ENCODE results near the gene BBOX1.

BBOX1 gene

DNA sequence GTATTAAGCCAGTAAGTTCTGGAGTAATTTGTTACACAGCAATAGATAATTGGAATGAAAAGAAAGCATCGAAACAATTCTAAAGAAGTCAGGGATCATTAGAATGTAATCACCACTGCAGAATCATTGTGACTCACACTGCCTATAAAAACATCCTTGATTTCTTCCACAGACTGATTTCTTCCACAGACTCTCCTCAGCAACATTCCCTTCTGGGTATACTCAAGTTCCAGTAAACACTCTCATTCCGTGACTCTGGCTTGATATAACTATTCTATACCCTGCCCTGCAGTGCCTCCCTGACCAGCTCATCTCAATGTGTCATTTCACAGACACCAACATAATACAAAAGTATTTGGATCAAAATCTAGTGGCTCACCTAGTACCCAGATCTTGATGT lies 120.5 kb downstream of the BBOX1 start:
- DNase-seq (ENCODE audit: low read depth): no peak
- no peak overlapping the region for H3K4me3 ChIP-seq (ENCODE audit: control insufficient read depth, low read depth, low read length)
- TF ChIP-seq, protein P1, sequence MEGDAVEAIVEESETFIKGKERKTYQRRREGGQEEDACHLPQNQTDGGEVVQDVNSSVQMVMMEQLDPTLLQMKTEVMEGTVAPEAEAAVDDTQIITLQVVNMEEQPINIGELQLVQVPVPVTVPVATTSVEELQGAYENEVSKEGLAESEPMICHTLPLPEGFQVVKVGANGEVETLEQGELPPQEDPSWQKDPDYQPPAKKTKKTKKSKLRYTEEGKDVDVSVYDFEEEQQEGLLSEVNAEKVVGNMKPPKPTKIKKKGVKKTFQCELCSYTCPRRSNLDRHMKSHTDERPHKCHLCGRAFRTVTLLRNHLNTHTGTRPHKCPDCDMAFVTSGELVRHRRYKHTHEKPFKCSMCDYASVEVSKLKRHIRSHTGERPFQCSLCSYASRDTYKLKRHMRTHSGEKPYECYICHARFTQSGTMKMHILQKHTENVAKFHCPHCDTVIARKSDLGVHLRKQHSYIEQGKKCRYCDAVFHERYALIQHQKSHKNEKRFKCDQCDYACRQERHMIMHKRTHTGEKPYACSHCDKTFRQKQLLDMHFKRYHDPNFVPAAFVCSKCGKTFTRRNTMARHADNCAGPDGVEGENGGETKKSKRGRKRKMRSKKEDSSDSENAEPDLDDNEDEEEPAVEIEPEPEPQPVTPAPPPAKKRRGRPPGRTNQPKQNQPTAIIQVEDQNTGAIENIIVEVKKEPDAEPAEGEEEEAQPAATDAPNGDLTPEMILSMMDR (IDR thresholded peaks at IDR 0.05; ENCODE audit: control insufficient read depth, insufficient read depth, low read depth, low read length, missing control alignments): no peak

DNA sequence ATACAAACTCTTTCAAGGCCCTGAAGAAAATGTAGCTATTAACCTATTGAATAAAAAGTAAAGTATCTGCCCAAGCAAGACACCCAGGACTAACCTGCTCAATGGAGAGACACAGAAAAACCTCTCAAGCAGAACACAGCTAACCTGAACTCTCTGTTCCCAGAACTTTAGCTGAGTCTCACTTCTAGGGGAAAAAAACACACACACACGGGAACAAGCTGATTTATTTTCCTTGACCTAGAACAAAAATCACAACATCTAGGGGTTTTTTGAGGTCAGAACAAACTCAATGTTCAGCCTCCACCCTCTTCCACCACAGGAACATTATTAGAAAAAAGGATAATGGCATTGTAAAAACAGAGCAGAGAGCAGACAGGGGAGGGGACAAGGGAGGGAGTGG lies 121.6 kb downstream of the BBOX1 start:
- no peak overlapping the region for H3K4me3 ChIP-seq (ENCODE audit: control insufficient read depth, low read depth, low read length)
- TF ChIP-seq, protein P1 (IDR thresholded peaks at IDR 0.05; ENCODE audit: control insufficient read depth, insufficient read depth, low read depth, low read length, missing control alignments): no peak
- DNase-seq (ENCODE audit: low read depth): no peak

DNA sequence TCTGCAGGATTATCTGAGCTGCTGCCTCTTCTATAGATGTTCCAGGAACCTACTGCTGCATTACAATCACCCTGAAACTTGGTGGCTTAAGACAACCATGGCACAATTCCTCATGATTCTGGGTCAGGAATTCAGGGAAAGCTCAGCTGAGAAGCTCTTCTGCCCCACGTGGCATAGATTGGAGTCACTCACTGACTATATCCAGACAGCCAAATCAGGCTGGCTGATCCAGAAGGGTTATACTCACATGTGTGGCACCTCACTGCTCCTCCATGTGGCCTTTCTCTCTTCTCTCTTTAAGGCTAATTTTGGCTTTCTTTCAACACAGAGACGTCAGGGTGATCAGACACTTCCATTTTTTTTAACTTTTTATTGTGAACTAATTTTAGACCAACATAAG lies 125.5 kb downstream of the BBOX1 start:
- DNase-seq (ENCODE audit: low read depth): no peak
- TF ChIP-seq, protein P1 (IDR thresholded peaks at IDR 0.05; ENCODE audit: control insufficient read depth, insufficient read depth, low read depth, low read length, missing control alignments): no peak
- no peak overlapping the region for H3K4me3 ChIP-seq (ENCODE audit: control insufficient read depth, low read depth, low read length)

DNA sequence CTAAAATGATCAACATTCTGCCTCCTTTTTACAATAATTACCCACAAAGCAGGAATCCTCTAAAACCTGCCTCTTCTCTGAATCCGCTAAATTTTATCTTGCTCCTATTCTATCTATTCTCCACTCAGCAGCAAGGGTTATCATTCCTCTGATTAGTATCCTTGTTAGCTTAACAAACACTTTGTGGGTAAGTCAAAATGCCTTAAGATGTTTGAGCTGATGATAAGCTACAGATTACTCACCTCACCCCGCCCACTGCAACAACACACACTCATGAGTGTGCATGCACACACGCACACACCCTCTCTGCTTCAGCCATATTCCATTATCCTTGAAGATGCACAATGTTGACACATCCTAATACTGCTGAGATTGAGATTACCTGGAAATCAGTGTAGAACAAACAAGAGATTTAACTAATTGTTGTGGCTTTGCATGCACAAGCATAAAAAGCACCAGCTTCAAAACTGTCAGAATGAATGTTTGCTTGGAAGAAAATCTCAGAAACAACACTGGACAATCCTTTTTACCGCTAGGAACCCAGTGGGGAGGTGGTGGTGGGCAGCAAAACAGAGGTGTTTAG lies 130.9 kb downstream of the BBOX1 start:
- no peak for DNase-seq (ENCODE audit: low read depth)
- TF ChIP-seq, protein P1 (IDR thresholded peaks at IDR 0.05; ENCODE audit: control insufficient read depth, insufficient read depth, low read depth, low read length, missing control alignments): no peak
- H3K4me3 ChIP-seq (ENCODE audit: control insufficient read depth, low read depth, low read length): no peak overlapping the region

DNA sequence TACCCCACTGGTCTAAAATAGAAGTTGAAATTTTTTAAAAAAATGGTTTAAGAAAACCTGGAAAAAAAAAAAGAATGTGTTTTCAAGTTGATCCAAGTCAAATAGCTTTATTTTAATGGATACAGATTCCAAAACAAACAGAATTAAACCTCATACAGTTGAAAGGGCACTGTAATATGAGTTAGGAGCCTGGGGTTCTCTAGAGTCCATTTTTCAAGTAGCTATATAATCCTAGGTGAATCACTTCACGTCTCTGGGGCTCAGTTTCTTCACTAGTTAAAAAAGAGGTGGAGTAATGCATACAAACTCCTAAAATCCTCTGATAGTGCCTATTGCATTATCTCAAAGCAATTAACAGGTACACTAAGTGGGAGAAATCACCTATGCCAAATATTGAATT lies 132.9 kb downstream of the BBOX1 start:
- TF ChIP-seq, protein P1 (IDR thresholded peaks at IDR 0.05; ENCODE audit: control insufficient read depth, insufficient read depth, low read depth, low read length, missing control alignments): no peak
- DNase-seq (ENCODE audit: low read depth): no peak
- H3K4me3 ChIP-seq (ENCODE audit: control insufficient read depth, low read depth, low read length): no peak overlapping the region

DNA sequence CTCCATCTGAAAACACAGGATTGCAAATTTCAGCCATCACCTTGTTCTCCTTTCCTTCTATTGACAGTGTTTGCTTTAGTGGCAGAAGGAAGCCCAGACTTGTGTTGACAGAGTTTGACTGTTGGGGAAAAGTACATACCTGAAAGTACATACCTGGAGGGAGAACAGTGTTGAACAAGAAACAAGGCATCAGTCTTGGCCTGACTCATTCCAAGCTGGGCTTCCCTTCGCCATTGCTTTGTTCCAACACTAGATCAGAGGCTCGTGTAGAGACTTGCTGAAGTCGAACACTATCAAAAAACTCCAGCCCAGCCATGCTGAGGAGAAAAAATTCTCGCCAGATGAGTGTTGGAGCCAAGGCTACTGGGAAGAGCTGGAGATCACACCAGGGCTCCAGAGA lies 133.4 kb downstream of the BBOX1 start:
- TF ChIP-seq, protein P1 (IDR thresholded peaks at IDR 0.05; ENCODE audit: control insufficient read depth, insufficient read depth, low read depth, low read length, missing control alignments): no peak
- DNase-seq (ENCODE audit: low read depth): no peak
- no peak overlapping the region for H3K4me3 ChIP-seq (ENCODE audit: control insufficient read depth, low read depth, low read length)
